ENCODE results near the gene NCKIPSD. TPM values are rescaled to one million over a fixed set of nuclear protein-coding genes. Genes with fewer than 3 reads are reported as not detected.

Gene NCKIPSD
- total RNA-seq, 2 donors from 2014 or later: 51.7 to 97.7 TPM

DNA sequence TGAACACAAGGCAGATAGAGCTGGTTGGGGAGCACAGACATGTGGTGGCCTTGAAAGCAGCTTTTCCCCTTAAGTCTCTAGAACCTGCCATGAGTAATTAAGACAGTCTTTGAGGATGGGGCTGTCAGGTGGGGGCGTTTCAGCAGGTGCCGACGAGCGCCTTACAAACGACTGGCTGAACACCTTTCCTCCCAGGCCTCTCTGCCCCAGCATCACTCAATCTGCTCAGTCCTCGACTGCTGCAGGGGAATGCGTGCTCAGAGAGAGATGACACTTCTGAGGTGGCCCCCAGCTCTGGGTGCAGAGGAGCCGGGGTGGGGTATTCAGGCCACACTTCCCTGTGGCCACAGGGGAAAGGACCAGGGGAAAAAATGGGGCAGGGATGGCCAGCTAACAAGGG is 8.1 kb upstream of the NCKIPSD start:
- Histone ChIP-seq H3K4me1 (peaks cover 0 to 42% of the 10 kb centered on the region in 2 donors), H3K9me3 (no peaks in the 10 kb centered on the region), H3K4me3 (peak overlapping the region; percentile 45 to 49), H3K36me3 (peaks cover 61% of the 10 kb centered on the region), H3K27me3 (no peaks in the 10 kb centered on the region), H3K27ac (peak overlapping the region; percentile 81 to 93)
- TF ChIP-seq CTCF (IDR thresholded peaks at IDR 0.05): no peak
- no peak for DNase-seq (ENCODE audit: low spot score)

GRCh38 chr3:48692551-48692950 is 6.8 kb upstream of the NCKIPSD start:
- H3K27me3 ChIP-seq: no peaks in the 10 kb centered on the region
- peaks cover 0 to 43% of the 10 kb centered on the region in 2 donors for H3K4me1 ChIP-seq
- peak overlapping the region in 1 of 2 donors; percentile 49 for H3K4me3 ChIP-seq
- H3K9me3 ChIP-seq: no peaks in the 10 kb centered on the region
- peaks cover 74% of the 10 kb centered on the region for H3K36me3 ChIP-seq
- no peak for TF ChIP-seq CTCF (IDR thresholded peaks at IDR 0.05)
- no peak for DNase-seq (ENCODE audit: low spot score)
- peak overlapping the region in 1 of 2 donors; percentile 93 for H3K27ac ChIP-seq

DNA sequence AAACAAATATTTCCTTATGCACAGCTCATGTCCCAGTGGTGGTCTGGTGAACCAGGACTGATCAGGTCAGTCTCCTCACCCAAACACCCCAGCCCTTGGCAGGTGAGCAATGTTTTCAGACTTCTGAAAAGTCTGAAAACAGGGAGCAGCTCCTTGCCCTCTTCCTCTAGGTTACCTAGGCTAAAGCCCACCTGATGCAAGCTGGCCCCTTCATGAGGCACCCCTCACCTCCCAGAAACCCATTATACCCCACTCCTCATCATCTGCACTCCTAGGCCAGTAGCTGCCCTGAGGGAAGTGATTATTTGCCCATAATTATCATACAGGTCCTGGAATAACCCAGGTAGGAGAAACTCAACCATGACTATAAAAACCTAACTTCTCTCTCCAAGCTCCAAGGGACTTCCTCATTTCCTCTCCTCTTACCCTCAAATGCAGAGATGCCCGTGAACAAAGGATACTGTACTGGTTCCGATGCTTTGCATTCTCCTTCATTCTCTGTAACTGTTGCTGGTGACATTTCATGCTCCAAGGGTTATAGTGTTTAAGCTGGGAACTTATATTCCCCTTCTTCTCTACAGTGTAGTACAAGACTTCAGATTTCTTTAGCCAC is 5.2 kb upstream of the NCKIPSD start:
- Histone ChIP-seq H3K27ac (no peak overlapping the region), H3K4me3 (no peak overlapping the region), H3K27me3 (no peaks in the 10 kb centered on the region), H3K36me3 (peaks cover 78% of the 10 kb centered on the region), H3K4me1 (peaks cover 0 to 49% of the 10 kb centered on the region in 2 donors), H3K9me3 (no peaks in the 10 kb centered on the region)
- no peak for TF ChIP-seq CTCF (IDR thresholded peaks at IDR 0.05)
- no peak for DNase-seq (ENCODE audit: low spot score)

DNA sequence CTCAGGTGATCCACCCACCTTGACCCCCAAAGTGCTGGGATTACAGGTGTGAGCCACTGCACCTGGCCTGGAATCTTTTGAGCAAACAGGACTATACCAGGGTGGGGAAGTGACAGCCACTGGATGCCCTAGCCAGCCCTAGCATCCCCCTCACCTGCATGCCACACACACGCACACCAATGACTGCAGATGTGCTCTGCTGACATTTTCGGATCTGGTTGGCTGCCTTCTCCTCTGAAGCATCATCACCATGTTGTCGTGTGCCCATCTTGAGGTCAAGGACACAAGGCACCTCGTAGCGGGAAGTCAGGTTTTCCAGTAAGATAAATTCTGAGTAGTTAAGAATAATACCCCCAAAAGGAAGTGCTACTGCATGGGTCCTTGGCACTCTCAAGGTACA is 3.7 kb upstream of the NCKIPSD start:
- H3K4me1 ChIP-seq: peaks cover 0 to 44% of the 10 kb centered on the region in 2 donors
- H3K4me3 ChIP-seq: no peak overlapping the region
- TF ChIP-seq CTCF (IDR thresholded peaks at IDR 0.05): no peak
- H3K36me3 ChIP-seq: peaks cover 73% of the 10 kb centered on the region
- no peaks in the 10 kb centered on the region for H3K27me3 ChIP-seq
- DNase-seq (ENCODE audit: low spot score): no peak
- no peaks in the 10 kb centered on the region for H3K9me3 ChIP-seq
- H3K27ac ChIP-seq: no peak overlapping the region

- Histone ChIP-seq H3K4me3 (no peak overlapping the region), H3K36me3 (peaks cover 66% of the 10 kb centered on the region), H3K27ac (no peak overlapping the region), H3K4me1 (peaks cover 0 to 44% of the 10 kb centered on the region in 2 donors), H3K27me3 (no peaks in the 10 kb centered on the region), H3K9me3 (no peaks in the 10 kb centered on the region)
- TF ChIP-seq CTCF (IDR thresholded peaks at IDR 0.05): no peak
- no peak for DNase-seq (ENCODE audit: low spot score)
These were observed 3.0 kb upstream of the NCKIPSD start for GRCh38 chr3:48688737-48689075.

All from right atrium auricular region (tissue), 2 donors.